Left lung (tissue), 10 donors: ENCODE data around the gene SSC5D. TPM values are rescaled to one million over a fixed set of nuclear protein-coding genes. Genes with fewer than 3 reads are reported as not detected.

Experiments
- ATAC-seq: fragments of 200-7000 bp; cut with Tn5 transposase; one replicate; pipeline ENCODE4 v1.9.1; 2020; ENCODE audit warnings: moderate library complexity
- DNase-seq, 4 donors: peaks; one replicate each; pipeline ENCODE4 v3.0.0-alpha.2; 2013 to 2020
- H3K27ac ChIP-seq, 2 donors: fragments of 200-600 bp; sonication (generic) in 1 of 2; one replicate each; pipeline versions ENCODE4 v1.5.0 to v1.8.0; 2020 to 2021
- H3K27me3 ChIP-seq, 2 donors: fragments of 200-600 bp; sonication (generic) in 1 of 2; one replicate each; pipeline versions ENCODE4 v1.5.0 to v1.8.0; 2020 to 2021
- H3K36me3 ChIP-seq, 2 donors: fragments of 200-600 bp; sonication (generic) in 1 of 2; one replicate each; pipeline versions ENCODE4 v1.5.0 to v1.8.0; 2020 to 2021
- H3K4me1 ChIP-seq, 2 donors: fragments of 200-600 bp; one replicate each; pipeline ENCODE4 v1.8.0; 2021
- H3K4me3 ChIP-seq, 2 donors: fragments of 200-600 bp; sonication (generic) in 1 of 2; one replicate each; pipeline versions ENCODE4 v1.5.0 to v1.8.0; 2020 to 2021; ENCODE audit warnings: mild to moderate bottlenecking in 1 of 2
- H3K9me3 ChIP-seq, 2 donors: fragments of 200-600 bp; sonication (generic) in 1 of 2; one replicate each; pipeline versions ENCODE4 v1.5.0 to v1.8.0; 2020 to 2021
- CTCF ChIP-seq, 2 donors: fragments of 200-600 bp; sonication (generic) in 1 of 2; IDR thresholded peaks; one replicate each; pipeline versions ENCODE4 v1.5.0 to v1.8.0; 2021; ENCODE audit warnings: antibody characterized with exemption in 2 of 2
- intact Hi-C, 2 donors: fragments of 100-400 bp; cut with DNase I; formaldehyde crosslinking; loops; one replicate each; pipeline versions ENCODE4 v1.11.2 to v1.14.2; 2022
- polyA plus RNA-seq, 6 donors: library from polyadenylated mRNA; unstranded; fragments of 120-200 nt; gene quantifications; one replicate each; pipeline ENCODE4 v1.2.1, GENCODE V29; 2013; ENCODE audit not compliant: insufficient read length in 6 of 6
- total RNA-seq, 2 donors: library from RNA; stranded (reverse); fragmentation: NEBNext Ultra II Directional; extraction: Animal tissue kit (Norgen Biotek cat#: 25700); gene quantifications; one replicate each; pipeline ENCODE4 v1.2.1, GENCODE V29; 2021
- donor health status: DM: no; HTN: yes; CAD: no.
- donor health status: DM: no; HTN: no; CAD: no.

Gene SSC5D
- total and polyA plus RNA-seq, 8 donors, result 4.1 to 45.9 (median 8.0) TPM

GRCh38 chr19:55466241-55466614, 22.0 kb upstream of the SSC5D start:
- Histone ChIP-seq H3K27me3 (no peaks in the 10 kb centered on the region), H3K36me3 (no peaks in the 10 kb centered on the region), H3K4me3 (no peak overlapping the region), H3K27ac (no peak overlapping the region), H3K9me3 (no peaks in the 10 kb centered on the region), H3K4me1 (peaks cover 0 to 14% of the 10 kb centered on the region in 2 donors)
- intact Hi-C loops, result no loop called here
- DNase-seq (no peak), ATAC-seq (no peak)
- no peak for TF ChIP-seq CTCF (IDR thresholded peaks at IDR 0.05)

GRCh38 chr19:55467236-55468053, 20.8 kb upstream of the SSC5D start:
- Histone ChIP-seq H3K4me1 (peaks cover 0 to 10% of the 10 kb centered on the region in 2 donors), H3K9me3 (no peaks in the 10 kb centered on the region), H3K36me3 (no peaks in the 10 kb centered on the region), H3K4me3 (no peak overlapping the region), H3K27me3 (no peaks in the 10 kb centered on the region), H3K27ac (no peak overlapping the region)
- DNase-seq, result peak in 2 of 4 donors; percentile 62 to 96
- intact Hi-C loops, result no loop called here
- TF ChIP-seq CTCF (IDR thresholded peaks at IDR 0.05), result peak; percentile 98 to 100
- peak; percentile 91 for ATAC-seq

GRCh38 chr19:55468054-55468393, 20.2 kb upstream of the SSC5D start:
- no peaks in the 10 kb centered on the region for H3K27me3 ChIP-seq
- ATAC-seq (peak; percentile 10), DNase-seq (no peak)
- H3K4me3 ChIP-seq, result no peak overlapping the region
- H3K36me3 ChIP-seq, result no peaks in the 10 kb centered on the region
- peaks cover 0 to 8% of the 10 kb centered on the region in 2 donors for H3K4me1 ChIP-seq
- TF ChIP-seq CTCF (IDR thresholded peaks at IDR 0.05), result no peak
- no peaks in the 10 kb centered on the region for H3K9me3 ChIP-seq
- intact Hi-C loops, result no loop called here
- no peak overlapping the region for H3K27ac ChIP-seq

- no peak for TF ChIP-seq CTCF (IDR thresholded peaks at IDR 0.05)
- Histone ChIP-seq H3K9me3 (no peaks in the 10 kb centered on the region), H3K27ac (no peak overlapping the region), H3K27me3 (no peaks in the 10 kb centered on the region), H3K4me1 (peaks cover 0 to 15% of the 10 kb centered on the region in 2 donors), H3K36me3 (no peaks in the 10 kb centered on the region), H3K4me3 (no peak overlapping the region)
- intact Hi-C loops, result no loop called here
- DNase-seq (no peak), ATAC-seq (no peak)
Observed at GRCh38 chr19:55471266-55471665, 17.0 kb upstream of the SSC5D start.

- intact Hi-C loops, result no loop called here
- H3K4me3 ChIP-seq, result no peak overlapping the region
- H3K9me3 ChIP-seq, result no peaks in the 10 kb centered on the region
- H3K4me1 ChIP-seq, result peaks cover 0 to 19% of the 10 kb centered on the region in 2 donors
- H3K27ac ChIP-seq, result no peak overlapping the region
- ATAC-seq (peak; percentile 28), DNase-seq (peak in 1 of 4 donors; percentile 62)
- no peaks in the 10 kb centered on the region for H3K36me3 ChIP-seq
- no peaks in the 10 kb centered on the region for H3K27me3 ChIP-seq
- no peak for TF ChIP-seq CTCF (IDR thresholded peaks at IDR 0.05)
Observed at GRCh38 chr19:55472463-55472862, 15.8 kb upstream of the SSC5D start.
